K562 (cell line): Measurements from ENCODE around the gene RNF180. TPM values are rescaled to one million over a fixed set of nuclear protein-coding genes. Genes with fewer than 3 reads are reported as not detected.

Experiments
- ATAC-seq: fragments of 200-7000 bp; cut with Tn5 transposase; 3 replicates; pipeline ENCODE4 v1.9.1; 2020; ENCODE audit warnings: moderate library complexity
- BruUV-seq: library from RNA; stranded (reverse); fragments of 400-500 nt; replicated peaks from 2 replicates; lab custom pipeline; 2021; lab: Mats Ljungman, UMichigan
- CTCF ChIA-PET: fragments of 300-600 bp; formaldehyde crosslinking; extraction: SDS; loops from one replicate; lab custom pipeline; 2021; ENCODE audit warnings: low intra/inter-chr PET ratio; lab: Yijun Ruan, JAX
- POLR2A ChIA-PET: fragments of 300-600, 350-650 bp; sonication (Branson Sonifier 250); formaldehyde crosslinking; extraction: SDS; loops from one replicate; lab custom pipeline; 2021; ENCODE audit warnings: antibody characterized with exemption, inconsistent platforms; lab: Yijun Ruan, JAX
- DNase-seq, 4 experiments: peaks; one replicate each; pipeline versions ENCODE4 v3.0.0 to v3.0.0-alpha.2; 2011 to 2018; ENCODE audit warnings: low spot score in 3 of 4, mixed read lengths in 3 of 4; ENCODE audit errors: extremely low read depth in 1 of 4
- FAIRE-seq: peaks from 2 replicates; lab custom pipeline; 2011; peaks lifted over from hg19 to GRCh38; lab: Jason Lieb, UNC
- H2AFZ ChIP-seq: 2 replicates; pipeline ENCODE4 v1.6.0; 2011; ENCODE audit warnings: low read depth, low read length, control low read depth, inconsistent platforms
- H3K27ac ChIP-seq: fragments of 200-600 bp; 3 replicates; pipeline ENCODE4 v1.8.0; 2011; ENCODE audit warnings: low read depth, mild to moderate bottlenecking, control low read depth, inconsistent platforms, low read length, moderate library complexity, mixed read lengths; ENCODE audit errors: extremely low read depth
- H3K27me3 ChIP-seq, 2 experiments: fragments of 300-600 bp in 1 of 2; 2 replicates in 1 of 2; 3 replicates in 1 of 2; pipeline versions ENCODE4 v1.6.0 to v1.8.0; 2011; ENCODE audit warnings: inconsistent platforms in 2 of 2, low read length in 2 of 2, mild to moderate bottlenecking in 1 of 2, mixed read lengths in 1 of 2, moderate library complexity in 1 of 2; ENCODE audit not compliant: control insufficient read depth in 2 of 2, insufficient read depth in 2 of 2
- H3K36me3 ChIP-seq: fragments of 300-600 bp; 3 replicates; pipeline ENCODE4 v1.8.0; 2011; ENCODE audit warnings: mild to moderate bottlenecking, low read length, inconsistent platforms; ENCODE audit not compliant: control insufficient read depth, insufficient read depth
- H3K4me1 ChIP-seq, 2 experiments: fragments of 200-600 bp in 1 of 2; replicated peaks in 1 of 2; 2 replicates in 1 of 2; 3 replicates in 1 of 2; pipeline versions ENCODE4 v1.5.1 to v1.8.0; 2011; ENCODE audit warnings: inconsistent platforms in 2 of 2, low read length in 2 of 2, mild to moderate bottlenecking in 1 of 2, mixed read lengths in 1 of 2, moderate library complexity in 1 of 2; ENCODE audit not compliant: control insufficient read depth in 2 of 2, insufficient read depth in 2 of 2
- H3K4me2 ChIP-seq: 2 replicates; pipeline ENCODE4 v1.6.1; 2011; ENCODE audit warnings: low read length, control low read depth, inconsistent platforms, mixed read lengths; ENCODE audit not compliant: insufficient read depth
- H3K4me3 ChIP-seq: fragments of 200-600 bp; sonication (generic), shearing (Covaris generic); 2 replicates; pipeline ENCODE4 v1.5.1; 2016; ENCODE audit warnings: control low read depth, inconsistent platforms
- H3K79me2 ChIP-seq: fragments of 200-600 bp; 3 replicates; pipeline ENCODE4 v1.8.0; 2011; ENCODE audit warnings: low read length, inconsistent platforms; ENCODE audit not compliant: control insufficient read depth, insufficient read depth
- H3K9ac ChIP-seq, 2 experiments: 2 replicates each; pipeline versions ENCODE4 v1.6.0 to v1.6.1; 2011; ENCODE audit warnings: low read depth in 2 of 2, low read length in 2 of 2, control low read depth in 1 of 2, inconsistent platforms in 1 of 2, mild to moderate bottlenecking in 1 of 2, mixed read lengths in 1 of 2; ENCODE audit not compliant: insufficient read depth in 1 of 2
- H3K9me1 ChIP-seq: one replicate; pipeline ENCODE4 v1.6.0; 2011; ENCODE audit warnings: inconsistent platforms, mild to moderate bottlenecking, low read length, moderate library complexity; ENCODE audit not compliant: control insufficient read depth, insufficient read depth
- H3K9me3 ChIP-seq: replicated peaks from 2 replicates; pipeline ENCODE4 v1.5.1; 2011; ENCODE audit warnings: low read depth, low read length, inconsistent platforms; ENCODE audit not compliant: control insufficient read depth, insufficient read depth
- H4K20me1 ChIP-seq: replicated peaks from 2 replicates; pipeline ENCODE4 v1.6.1; 2011; ENCODE audit warnings: low read length, inconsistent platforms, mixed read lengths; ENCODE audit not compliant: control insufficient read depth, insufficient read depth
- CREB5 ChIP-seq: fragments of 250-450 bp; sonication (Bioruptor Pico); IDR thresholded peaks from 2 replicates; pipeline ENCODE4 v1.5.0; 2020; ENCODE audit warnings: mild to moderate bottlenecking
- DEAF1 ChIP-seq: fragments of 450-650 bp; formaldehyde crosslinking; IDR thresholded peaks from 2 replicates; pipeline ENCODE4 v1.4.0; 2020; ENCODE audit warnings: mild to moderate bottlenecking, moderate library complexity
- E2F3 ChIP-seq: fragments of 250-450 bp; sonication (Bioruptor Pico); IDR thresholded peaks from 2 replicates; pipeline ENCODE4 v1.4.0; 2020; ENCODE audit warnings: mild to moderate bottlenecking
- ERF ChIP-seq: fragments of 450-650 bp; formaldehyde crosslinking; IDR thresholded peaks from 2 replicates; pipeline ENCODE4 v1.4.0; 2020; ENCODE audit warnings: mild to moderate bottlenecking, mixed read lengths
- HEY1 ChIP-seq: fragments of 250-450 bp; sonication (Bioruptor Pico); IDR thresholded peaks from 2 replicates; pipeline ENCODE4 v1.5.0; 2020; ENCODE audit warnings: mild to moderate bottlenecking, moderate library complexity, borderline replicate concordance
- HIVEP1 ChIP-seq: fragments of 250-450 bp; sonication (Bioruptor Pico); IDR thresholded peaks from 2 replicates; pipeline ENCODE4 v1.4.0; 2020; ENCODE audit warnings: mild to moderate bottlenecking
- KLF1 ChIP-seq: fragments of 450-650 bp; IDR thresholded peaks from 2 replicates; pipeline ENCODE4 v1.6.1; 2016; ENCODE audit warnings: missing genetic modification characterization, missing compliant biosample characterization
- L3MBTL2 ChIP-seq: fragments of 450-650 bp; IDR thresholded peaks from 2 replicates; pipeline ENCODE4 v1.6.1; 2016; ENCODE audit warnings: mild to moderate bottlenecking, moderate library complexity
- MIER1 ChIP-seq: fragments of 450-650 bp; IDR thresholded peaks from 2 replicates; pipeline ENCODE4 v1.6.1; 2016; ENCODE audit warnings: antibody characterized with exemption, mild to moderate bottlenecking, low read depth
- XRCC3 ChIP-seq: fragments of 450-650 bp; IDR thresholded peaks from 2 replicates; pipeline ENCODE4 v1.6.1; 2017; ENCODE audit warnings: mild to moderate bottlenecking, moderate library complexity
- YY1 ChIP-seq, 3 experiments: IDR thresholded peaks; 2 replicates each; pipeline ENCODE4 v1.6.1; 2011; ENCODE audit warnings: low read length in 2 of 3, mild to moderate bottlenecking in 2 of 3, moderate library complexity in 2 of 3, borderline replicate concordance in 1 of 3, control low read depth in 1 of 3, low read depth in 1 of 3; ENCODE audit not compliant: insufficient read depth in 3 of 3, insufficient replicate concordance in 2 of 3, control insufficient read depth in 1 of 3, insufficient read length in 1 of 3; ENCODE audit errors: extremely low read depth in 1 of 3
- WGBS: fragments of 100-300 bp; shearing (Covaris generic); methylation state at CpG from one replicate; pipeline ENCODE4 v1.1.6; 2016; ENCODE audit warnings: low coverage, mixed read lengths; ENCODE audit not compliant: insufficient coverage; ENCODE audit errors: missing lambda C conversion rate; 5-methylcytosine and 5-hydroxymethylcytosine counted together
- in situ Hi-C: fragments of 300-500 bp; cut with MboI; formaldehyde crosslinking; loops from 4 replicates; pipeline ENCODE4 v1.15.0; 2018; ENCODE audit warnings: inconsistent platforms, mixed read lengths
- intact Hi-C: fragments of 100-400 bp; cut with micrococcal nuclease; formaldehyde crosslinking; loops from 2 replicates; pipeline ENCODE4 v1.14.2; 2022
- polyA plus RNA-seq, 8 experiments: library from polyadenylated mRNA; depleted of rRNA in 4 of 8; stranded (reverse) in 5 of 8; unstranded in 3 of 8; fragments of >200 nt; fragmentation: Nextera tagmentation in 2 of 8; fragmentation: Illumina TruSeq in 1 of 8; extraction: Ambion mirVana in 2 of 8; extraction: Trizol in 1 of 8; gene quantifications; 2 replicates each; pipeline versions ENCODE4 v1.2.1 to v1.2.3, GENCODE V29; 2011 to 2014; ENCODE audit warnings: inconsistent platforms in 1 of 8, missing spikeins in 1 of 8
- total RNA-seq, 7 experiments: library from RNA; depleted of rRNA in 6 of 7; stranded (reverse); fragments of >200 nt in 6 of 7; fragmentation: Illumina TruSeq in 2 of 7; extraction: Trizol in 2 of 7; gene quantifications; 2 replicates each; pipeline versions ENCODE4 v1.2.1 to v1.2.3, GENCODE V29; 2011 to 2021; ENCODE audit warnings: low replicate concordance in 1 of 7

RNF180 gene
- total and polyA plus RNA-seq, 9 of the 15 experiments (the other 6 are each of a cell fraction or from before 2014, with no cell fraction given): 0.05 TPM; not detected in 8

GRCh38 chr5:64145216-64145895, 20.3 kb upstream of the RNF180 start (continued):
- TF ChIP-seq DEAF1 (CRISPR knock-in tag): no peak
- no peak for TF ChIP-seq KLF1
- no peak for TF ChIP-seq HEY1 (CRISPR knock-in tag)
- no peak for TF ChIP-seq L3MBTL2
- TF ChIP-seq ERF (CRISPR knock-in tag): no peak

- WGBS: 4% methylated on average over 2 of the region's 2 CpGs
- H3K4me3 ChIP-seq: no peak overlapping the region
- ATAC-seq: no peak
- no peaks in the 10 kb centered on the region for H3K79me2 ChIP-seq
- ChIA-PET CTCF (no interaction called here), POLR2A (no interaction called here)
- H3K36me3 ChIP-seq: no peaks in the 10 kb centered on the region
- in situ Hi-C loops: no loop called here
- no peak for FAIRE-seq
- no peaks in the 10 kb centered on the region for H3K4me1 ChIP-seq
- intact Hi-C loops: loop anchor here (2.0 to 5.0 kb wide), 2 partner anchors 465 to 635 kb away; no protein-coding TSS in a partner anchor
- no peaks in the 10 kb centered on the region for H4K20me1 ChIP-seq
- no peak overlapping the region for H3K27ac ChIP-seq
- DNase-seq: no peak
- no peak overlapping the region for H2AFZ ChIP-seq
- H3K9me3 ChIP-seq: no peaks in the 10 kb centered on the region
- H3K9ac ChIP-seq: no peak overlapping the region
- no peaks in the 10 kb centered on the region for H3K9me1 ChIP-seq
- H3K27me3 ChIP-seq: no peaks in the 10 kb centered on the region
- no peak overlapping the region for H3K4me2 ChIP-seq
- no TSS peak for BruUV-seq
- TF ChIP-seq XRCC3: no peak
- TF ChIP-seq HIVEP1 (CRISPR knock-in tag): no peak
- TF ChIP-seq CREB5 (CRISPR knock-in tag): no peak
- TF ChIP-seq MIER1: no peak
- no peak for TF ChIP-seq E2F3 (CRISPR knock-in tag)
- no peak for TF ChIP-seq YY1 (IDR thresholded peaks at IDR 0.05; ENCODE audit: borderline replicate concordance in 1 of 3, control insufficient read depth in 1 of 3, extremely low read depth in 1 of 3, insufficient read depth in 3 of 3, insufficient read length in 1 of 3, insufficient replicate concordance in 2 of 3, low read depth in 1 of 3, low read length in 2 of 3)
Observed at GRCh38 chr5:64147379-64147778, 18.3 kb upstream of the RNF180 start.
